ENCODE measurements around the gene ATXN7L2. TPM values are rescaled to one million over a fixed set of nuclear protein-coding genes. Genes with fewer than 3 reads are reported as not detected.

ATXN7L2 gene
- total RNA-seq, 1 donor from 2014 or later = 7.4 TPM

GRCh38 chr1:109482791-109483671 is 674 bp upstream of the ATXN7L2 start:
- TF ChIP-seq, protein P1, sequence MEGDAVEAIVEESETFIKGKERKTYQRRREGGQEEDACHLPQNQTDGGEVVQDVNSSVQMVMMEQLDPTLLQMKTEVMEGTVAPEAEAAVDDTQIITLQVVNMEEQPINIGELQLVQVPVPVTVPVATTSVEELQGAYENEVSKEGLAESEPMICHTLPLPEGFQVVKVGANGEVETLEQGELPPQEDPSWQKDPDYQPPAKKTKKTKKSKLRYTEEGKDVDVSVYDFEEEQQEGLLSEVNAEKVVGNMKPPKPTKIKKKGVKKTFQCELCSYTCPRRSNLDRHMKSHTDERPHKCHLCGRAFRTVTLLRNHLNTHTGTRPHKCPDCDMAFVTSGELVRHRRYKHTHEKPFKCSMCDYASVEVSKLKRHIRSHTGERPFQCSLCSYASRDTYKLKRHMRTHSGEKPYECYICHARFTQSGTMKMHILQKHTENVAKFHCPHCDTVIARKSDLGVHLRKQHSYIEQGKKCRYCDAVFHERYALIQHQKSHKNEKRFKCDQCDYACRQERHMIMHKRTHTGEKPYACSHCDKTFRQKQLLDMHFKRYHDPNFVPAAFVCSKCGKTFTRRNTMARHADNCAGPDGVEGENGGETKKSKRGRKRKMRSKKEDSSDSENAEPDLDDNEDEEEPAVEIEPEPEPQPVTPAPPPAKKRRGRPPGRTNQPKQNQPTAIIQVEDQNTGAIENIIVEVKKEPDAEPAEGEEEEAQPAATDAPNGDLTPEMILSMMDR (conservative IDR thresholded peaks at IDR 0.05; ENCODE audit: low read depth, low read length) = no peak
- peak overlapping the region; percentile 60 for H3K4me3 ChIP-seq (ENCODE audit: low read depth, low read length)
- no peak for DNase-seq (ENCODE audit: low read depth)

DNA sequence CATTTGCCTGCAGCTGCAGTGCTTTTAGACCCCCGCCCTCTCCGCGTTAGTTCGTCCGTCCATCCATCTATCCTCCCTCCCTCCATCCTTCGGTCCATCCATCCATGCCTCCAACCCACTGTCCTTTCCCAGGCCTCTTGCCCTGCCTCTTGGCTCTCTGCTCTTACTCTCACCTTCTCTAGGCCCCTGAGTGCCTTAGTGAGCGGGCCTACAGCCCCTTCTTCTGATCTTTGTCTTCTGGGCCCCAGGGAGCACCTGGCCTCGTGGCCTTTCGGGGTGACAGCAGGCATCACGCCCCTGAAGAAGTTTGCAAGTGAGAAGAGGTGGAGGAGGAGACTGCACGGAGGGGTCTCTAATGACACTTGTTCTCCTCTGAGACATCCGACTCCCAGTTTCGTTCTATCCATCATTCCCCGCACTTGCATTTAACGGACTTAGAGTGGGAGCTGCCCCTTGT is 842 bp downstream of the ATXN7L2 start:
- TF ChIP-seq, protein P1 (conservative IDR thresholded peaks at IDR 0.05; ENCODE audit: low read depth, low read length) = no peak
- DNase-seq (ENCODE audit: low read depth) = no peak
- H3K4me3 ChIP-seq (ENCODE audit: low read depth, low read length) = peak overlapping the region; percentile 82

DNA sequence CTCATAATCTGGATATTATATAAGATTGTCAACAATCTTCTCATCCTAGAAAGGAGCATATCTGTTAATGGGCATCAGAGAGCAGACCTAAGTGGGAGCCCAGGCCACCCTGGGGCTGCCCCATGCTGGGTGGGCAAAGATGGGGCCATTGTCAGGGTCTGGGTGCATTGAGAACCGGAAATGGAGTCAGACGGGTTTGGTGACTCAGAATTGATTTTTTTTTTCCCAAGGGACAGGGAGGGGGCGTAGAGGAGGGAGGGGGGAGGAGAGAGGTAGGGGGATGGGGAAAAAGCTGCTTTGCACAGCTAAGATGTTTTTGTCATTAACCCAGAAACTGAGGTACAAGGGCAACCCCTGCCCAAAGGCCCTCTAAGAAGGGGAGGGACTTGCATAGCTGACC is 1.3 kb downstream of the ATXN7L2 start:
- H3K4me3 ChIP-seq (ENCODE audit: low read depth, low read length) = peak overlapping the region; percentile 82
- TF ChIP-seq, protein P1 (conservative IDR thresholded peaks at IDR 0.05; ENCODE audit: low read depth, low read length) = no peak
- no peak for DNase-seq (ENCODE audit: low read depth)

GRCh38 chr1:109487261-109487660 is 3.6 kb downstream of the ATXN7L2 start:
- no peak overlapping the region for H3K4me3 ChIP-seq (ENCODE audit: low read depth, low read length)
- TF ChIP-seq, protein P1 (conservative IDR thresholded peaks at IDR 0.05; ENCODE audit: low read depth, low read length) = no peak
- DNase-seq (ENCODE audit: low read depth) = no peak

DNA sequence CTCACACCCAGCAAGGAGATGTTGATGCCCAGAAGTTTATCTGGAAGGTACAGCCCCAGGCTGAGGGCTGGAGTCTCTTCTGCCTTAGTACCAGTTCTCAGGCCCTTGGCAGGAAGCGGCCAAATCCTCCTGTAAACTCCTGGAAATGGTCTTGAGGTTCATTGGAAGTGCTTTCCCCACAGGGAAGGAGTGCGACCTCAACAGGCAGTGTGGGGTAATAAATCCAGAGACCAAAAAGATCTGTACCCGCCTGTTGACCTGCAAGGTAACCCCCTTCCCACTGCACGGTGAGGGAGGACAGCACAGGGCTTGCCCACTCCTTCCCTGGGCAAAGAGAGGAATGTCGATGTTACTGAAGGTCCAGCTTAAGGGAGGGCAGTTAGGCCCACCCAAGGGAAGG is 4.5 kb downstream of the ATXN7L2 start:
- no peak overlapping the region for H3K4me3 ChIP-seq (ENCODE audit: low read depth, low read length)
- TF ChIP-seq, protein P1 (conservative IDR thresholded peaks at IDR 0.05; ENCODE audit: low read depth, low read length) = no peak
- DNase-seq (ENCODE audit: low read depth) = no peak

DNA sequence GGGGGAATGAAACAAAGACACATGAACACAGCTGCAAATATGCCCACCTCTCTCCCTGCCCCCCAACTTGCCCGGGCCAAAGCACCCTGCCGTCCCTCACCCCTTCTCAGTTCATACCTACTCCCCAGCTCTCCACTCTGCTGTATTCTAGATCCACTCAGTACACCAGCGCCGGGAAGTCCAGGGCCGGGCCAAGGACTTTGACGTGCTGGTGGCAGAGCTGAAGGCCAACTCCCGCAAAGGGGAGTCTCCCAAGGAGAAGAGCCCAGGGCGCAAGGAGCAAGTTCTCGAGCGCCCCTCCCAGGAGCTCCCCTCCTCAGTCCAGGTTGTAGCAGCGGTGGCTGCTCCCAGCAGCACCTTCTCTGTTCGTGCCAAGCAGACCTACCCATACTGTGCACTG is 5.0 kb downstream of the ATXN7L2 start:
- H3K4me3 ChIP-seq (ENCODE audit: low read depth, low read length) = no peak overlapping the region
- DNase-seq (ENCODE audit: low read depth) = no peak
- TF ChIP-seq, protein P1 (conservative IDR thresholded peaks at IDR 0.05; ENCODE audit: low read depth, low read length) = no peak
